K562 (cell line): ENCODE results near the gene FAM136A. TPM values are rescaled to one million over a fixed set of nuclear protein-coding genes. Genes with fewer than 3 reads are reported as not detected.

ENCODE experiments used
- ATAC-seq: fragments of 200-7000 bp; cut with Tn5 transposase; 3 replicates; pipeline ENCODE4 v1.9.1; 2020; ENCODE audit warnings: moderate library complexity
- BruUV-seq: library from RNA; stranded (reverse); fragments of 400-500 nt; replicated peaks from 2 replicates; lab custom pipeline; 2021; lab: Mats Ljungman, UMichigan
- CTCF ChIA-PET: fragments of 300-600 bp; formaldehyde crosslinking; extraction: SDS; loops from one replicate; lab custom pipeline; 2021; ENCODE audit warnings: low intra/inter-chr PET ratio; lab: Yijun Ruan, JAX
- POLR2A ChIA-PET: fragments of 300-600, 350-650 bp; sonication (Branson Sonifier 250); formaldehyde crosslinking; extraction: SDS; loops from one replicate; lab custom pipeline; 2021; ENCODE audit warnings: antibody characterized with exemption, inconsistent platforms; lab: Yijun Ruan, JAX
- DNase-seq, 4 experiments: peaks; one replicate each; pipeline versions ENCODE4 v3.0.0 to v3.0.0-alpha.2; 2011 to 2018; ENCODE audit warnings: low spot score in 3 of 4, mixed read lengths in 3 of 4; ENCODE audit errors: extremely low read depth in 1 of 4
- FAIRE-seq: peaks from 2 replicates; lab custom pipeline; 2011; peaks lifted over from hg19 to GRCh38; lab: Jason Lieb, UNC
- H2AFZ ChIP-seq: 2 replicates; pipeline ENCODE4 v1.6.0; 2011; ENCODE audit warnings: low read depth, low read length, control low read depth, inconsistent platforms
- H3K27ac ChIP-seq: fragments of 200-600 bp; 3 replicates; pipeline ENCODE4 v1.8.0; 2011; ENCODE audit warnings: low read depth, mild to moderate bottlenecking, control low read depth, inconsistent platforms, low read length, moderate library complexity, mixed read lengths; ENCODE audit errors: extremely low read depth
- H3K27me3 ChIP-seq, 2 experiments: fragments of 300-600 bp in 1 of 2; 2 replicates in 1 of 2; 3 replicates in 1 of 2; pipeline versions ENCODE4 v1.6.0 to v1.8.0; 2011; ENCODE audit warnings: inconsistent platforms in 2 of 2, low read length in 2 of 2, mild to moderate bottlenecking in 1 of 2, mixed read lengths in 1 of 2, moderate library complexity in 1 of 2; ENCODE audit not compliant: control insufficient read depth in 2 of 2, insufficient read depth in 2 of 2
- H3K36me3 ChIP-seq: fragments of 300-600 bp; 3 replicates; pipeline ENCODE4 v1.8.0; 2011; ENCODE audit warnings: mild to moderate bottlenecking, low read length, inconsistent platforms; ENCODE audit not compliant: control insufficient read depth, insufficient read depth
- H3K4me1 ChIP-seq, 2 experiments: fragments of 200-600 bp in 1 of 2; replicated peaks in 1 of 2; 2 replicates in 1 of 2; 3 replicates in 1 of 2; pipeline versions ENCODE4 v1.5.1 to v1.8.0; 2011; ENCODE audit warnings: inconsistent platforms in 2 of 2, low read length in 2 of 2, mild to moderate bottlenecking in 1 of 2, mixed read lengths in 1 of 2, moderate library complexity in 1 of 2; ENCODE audit not compliant: control insufficient read depth in 2 of 2, insufficient read depth in 2 of 2
- H3K4me2 ChIP-seq: 2 replicates; pipeline ENCODE4 v1.6.1; 2011; ENCODE audit warnings: low read length, control low read depth, inconsistent platforms, mixed read lengths; ENCODE audit not compliant: insufficient read depth
- H3K4me3 ChIP-seq: fragments of 200-600 bp; sonication (generic), shearing (Covaris generic); 2 replicates; pipeline ENCODE4 v1.5.1; 2016; ENCODE audit warnings: control low read depth, inconsistent platforms
- H3K79me2 ChIP-seq: fragments of 200-600 bp; 3 replicates; pipeline ENCODE4 v1.8.0; 2011; ENCODE audit warnings: low read length, inconsistent platforms; ENCODE audit not compliant: control insufficient read depth, insufficient read depth
- H3K9ac ChIP-seq, 2 experiments: 2 replicates each; pipeline versions ENCODE4 v1.6.0 to v1.6.1; 2011; ENCODE audit warnings: low read depth in 2 of 2, low read length in 2 of 2, control low read depth in 1 of 2, inconsistent platforms in 1 of 2, mild to moderate bottlenecking in 1 of 2, mixed read lengths in 1 of 2; ENCODE audit not compliant: insufficient read depth in 1 of 2
- H3K9me1 ChIP-seq: one replicate; pipeline ENCODE4 v1.6.0; 2011; ENCODE audit warnings: inconsistent platforms, mild to moderate bottlenecking, low read length, moderate library complexity; ENCODE audit not compliant: control insufficient read depth, insufficient read depth
- H3K9me3 ChIP-seq: replicated peaks from 2 replicates; pipeline ENCODE4 v1.5.1; 2011; ENCODE audit warnings: low read depth, low read length, inconsistent platforms; ENCODE audit not compliant: control insufficient read depth, insufficient read depth
- H4K20me1 ChIP-seq: replicated peaks from 2 replicates; pipeline ENCODE4 v1.6.1; 2011; ENCODE audit warnings: low read length, inconsistent platforms, mixed read lengths; ENCODE audit not compliant: control insufficient read depth, insufficient read depth
- CC2D1A ChIP-seq: fragments of 450-650 bp; IDR thresholded peaks from 2 replicates; pipeline ENCODE4 v1.6.1; 2017; ENCODE audit warnings: mild to moderate bottlenecking
- RBFOX2 ChIP-seq: fragments of 200-400 bp; formaldehyde crosslinking; IDR thresholded peaks from 2 replicates; pipeline ENCODE4 v1.6.1; 2017; ENCODE audit warnings: low read depth, mild to moderate bottlenecking, low read length, moderate library complexity
- ZNF436 ChIP-seq: fragments of 250-450, 450-650 bp; sonication (Bioruptor Pico); formaldehyde crosslinking; IDR thresholded peaks from 2 replicates; pipeline ENCODE4 v1.7.0; 2020; ENCODE audit warnings: mild to moderate bottlenecking
- WGBS: fragments of 100-300 bp; shearing (Covaris generic); methylation state at CpG from one replicate; pipeline ENCODE4 v1.1.6; 2016; ENCODE audit warnings: low coverage, mixed read lengths; ENCODE audit not compliant: insufficient coverage; ENCODE audit errors: missing lambda C conversion rate; 5-methylcytosine and 5-hydroxymethylcytosine counted together
- in situ Hi-C: fragments of 300-500 bp; cut with MboI; formaldehyde crosslinking; loops from 4 replicates; pipeline ENCODE4 v1.15.0; 2018; ENCODE audit warnings: inconsistent platforms, mixed read lengths
- intact Hi-C: fragments of 100-400 bp; cut with micrococcal nuclease; formaldehyde crosslinking; loops from 2 replicates; pipeline ENCODE4 v1.14.2; 2022
- polyA plus RNA-seq, 8 experiments: library from polyadenylated mRNA; depleted of rRNA in 4 of 8; stranded (reverse) in 5 of 8; unstranded in 3 of 8; fragments of >200 nt; fragmentation: Nextera tagmentation in 2 of 8; fragmentation: Illumina TruSeq in 1 of 8; extraction: Ambion mirVana in 2 of 8; extraction: Trizol in 1 of 8; gene quantifications; 2 replicates each; pipeline versions ENCODE4 v1.2.1 to v1.2.3, GENCODE V29; 2011 to 2014; ENCODE audit warnings: inconsistent platforms in 1 of 8, missing spikeins in 1 of 8
- total RNA-seq, 7 experiments: library from RNA; depleted of rRNA in 6 of 7; stranded (reverse); fragments of >200 nt in 6 of 7; fragmentation: Illumina TruSeq in 2 of 7; extraction: Trizol in 2 of 7; gene quantifications; 2 replicates each; pipeline versions ENCODE4 v1.2.1 to v1.2.3, GENCODE V29; 2011 to 2021; ENCODE audit warnings: low replicate concordance in 1 of 7
- TF ChIP-seq, protein P1 (sequence below): fragments of 150-350 bp; IDR thresholded peaks from 2 replicates; pipeline ENCODE4 v1.6.1; 2014; ENCODE audit warnings: low read depth, mild to moderate bottlenecking, low read length, borderline replicate concordance

The FAM136A gene
- total and polyA plus RNA-seq, 9 of the 15 experiments (the other 6 are each of a cell fraction or from before 2014, with no cell fraction given) = 89.0 to 151 (median 104) TPM

- Histone ChIP-seq H3K4me3 (no peak overlapping the region), H3K4me1 (no peaks in the 10 kb centered on the region; a peak in 1 of 5 replicates), H3K27ac (no peak overlapping the region), H3K9ac (no peak overlapping the region), H2AFZ (no peak overlapping the region), H3K4me2 (no peak overlapping the region), H3K79me2 (peaks cover 60% of the 10 kb centered on the region), H4K20me1 (peaks cover 6% of the 10 kb centered on the region), H3K9me3 (no peaks in the 10 kb centered on the region), H3K27me3 (no peaks in the 10 kb centered on the region)
- in situ Hi-C loops = no loop called here
- ChIA-PET CTCF (no interaction called here), POLR2A (interaction anchor here (0.6 to 6.3 kb wide), 16 partner anchors 8 to 370 kb away, joined by 3 to 59 read pairs (median 4); partner anchors contain the start of genes C2orf42, FAM136A, MXD1 and PCYOX1)
- intact Hi-C loops = no loop called here
- BruUV-seq = no TSS peak
- peak; percentile 28; the same call in 1 of the 2 replicates for TF ChIP-seq RBFOX2
- no peak for TF ChIP-seq ZNF436 (CRISPR knock-in tag)
- no peak for TF ChIP-seq CC2D1A
- TF ChIP-seq, protein P1, sequence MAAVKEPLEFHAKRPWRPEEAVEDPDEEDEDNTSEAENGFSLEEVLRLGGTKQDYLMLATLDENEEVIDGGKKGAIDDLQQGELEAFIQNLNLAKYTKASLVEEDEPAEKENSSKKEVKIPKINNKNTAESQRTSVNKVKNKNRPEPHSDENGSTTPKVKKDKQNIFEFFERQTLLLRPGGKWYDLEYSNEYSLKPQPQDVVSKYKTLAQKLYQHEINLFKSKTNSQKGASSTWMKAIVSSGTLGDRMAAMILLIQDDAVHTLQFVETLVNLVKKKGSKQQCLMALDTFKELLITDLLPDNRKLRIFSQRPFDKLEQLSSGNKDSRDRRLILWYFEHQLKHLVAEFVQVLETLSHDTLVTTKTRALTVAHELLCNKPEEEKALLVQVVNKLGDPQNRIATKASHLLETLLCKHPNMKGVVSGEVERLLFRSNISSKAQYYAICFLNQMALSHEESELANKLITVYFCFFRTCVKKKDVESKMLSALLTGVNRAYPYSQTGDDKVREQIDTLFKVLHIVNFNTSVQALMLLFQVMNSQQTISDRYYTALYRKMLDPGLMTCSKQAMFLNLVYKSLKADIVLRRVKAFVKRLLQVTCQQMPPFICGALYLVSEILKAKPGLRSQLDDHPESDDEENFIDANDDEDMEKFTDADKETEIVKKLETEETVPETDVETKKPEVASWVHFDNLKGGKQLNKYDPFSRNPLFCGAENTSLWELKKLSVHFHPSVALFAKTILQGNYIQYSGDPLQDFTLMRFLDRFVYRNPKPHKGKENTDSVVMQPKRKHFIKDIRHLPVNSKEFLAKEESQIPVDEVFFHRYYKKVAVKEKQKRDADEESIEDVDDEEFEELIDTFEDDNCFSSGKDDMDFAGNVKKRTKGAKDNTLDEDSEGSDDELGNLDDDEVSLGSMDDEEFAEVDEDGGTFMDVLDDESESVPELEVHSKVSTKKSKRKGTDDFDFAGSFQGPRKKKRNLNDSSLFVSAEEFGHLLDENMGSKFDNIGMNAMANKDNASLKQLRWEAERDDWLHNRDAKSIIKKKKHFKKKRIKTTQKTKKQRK = no peak
- TF ChIP-seq, all 486 proteins: peak for 1
- 86% methylated on average over 5 of the region's 5 CpGs for WGBS
- H3K9me1 ChIP-seq = no peaks in the 10 kb centered on the region
- H3K36me3 ChIP-seq = peaks cover 86% of the 10 kb centered on the region
- FAIRE-seq = no peak
- DNase-seq = no peak
- no peak for ATAC-seq
Measured at GRCh38 chr2:70283500-70284191, 18.2 kb downstream of the FAM136A start.
